GM18526 (cell line): Measurements from ENCODE around the gene CDH24.
A peak's percentile ranks its signal among the peaks of the same experiment; 100 is the strongest.

Experiments
- POLR2A ChIP-seq: IDR thresholded peaks from 3 replicates; pipeline ENCODE4 v1.6.1; 2011; ENCODE audit not compliant: insufficient read length; ENCODE audit errors: extremely low read depth

Gene CDH24

DNA sequence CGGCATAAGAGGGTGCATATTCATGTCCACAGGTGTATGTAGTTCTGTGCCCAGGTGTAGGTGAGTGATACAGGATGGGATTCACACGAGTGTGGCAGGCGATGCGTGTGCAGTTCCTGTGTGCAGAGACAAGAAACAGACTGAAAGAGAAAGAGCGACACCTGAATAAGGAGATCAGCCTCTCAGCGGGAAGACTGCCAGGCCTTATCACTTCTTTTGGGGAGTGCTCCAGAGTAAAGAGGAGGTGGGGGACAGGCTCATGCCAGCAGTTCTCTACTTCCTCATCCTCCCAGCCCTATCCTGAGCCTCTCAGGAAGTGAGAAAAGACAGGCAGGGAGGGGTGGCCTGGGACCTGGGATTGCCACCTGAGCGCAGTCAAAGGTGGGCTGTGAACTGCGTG lies 12.5 kb downstream of the CDH24 start:
- no peak for TF ChIP-seq POLR2A

DNA sequence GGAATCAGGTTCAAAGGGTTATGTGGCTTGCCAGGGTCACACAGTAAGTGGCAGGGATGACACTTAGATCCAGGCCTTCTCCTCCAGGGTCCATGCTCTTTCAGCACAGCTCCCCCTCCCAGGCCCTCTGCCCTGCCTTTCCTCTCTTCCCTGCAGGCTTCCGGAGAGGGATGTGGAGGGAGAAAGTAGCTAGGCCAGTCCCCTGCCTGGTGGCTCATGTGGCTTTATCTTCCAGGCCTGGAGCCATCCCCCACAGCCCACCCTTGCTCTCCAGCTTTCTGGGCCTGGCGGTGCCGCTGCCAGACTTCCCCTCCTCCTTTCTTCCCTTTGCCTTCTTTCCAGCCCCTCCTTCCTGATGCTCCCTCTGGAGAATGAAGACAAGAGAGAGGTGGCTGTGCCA lies 13.6 kb downstream of the CDH24 start:
- no peak for TF ChIP-seq POLR2A

- no peak for TF ChIP-seq POLR2A
These were observed 14.2 kb downstream of the CDH24 start for GRCh38 chr14:23043145-23043544.

DNA sequence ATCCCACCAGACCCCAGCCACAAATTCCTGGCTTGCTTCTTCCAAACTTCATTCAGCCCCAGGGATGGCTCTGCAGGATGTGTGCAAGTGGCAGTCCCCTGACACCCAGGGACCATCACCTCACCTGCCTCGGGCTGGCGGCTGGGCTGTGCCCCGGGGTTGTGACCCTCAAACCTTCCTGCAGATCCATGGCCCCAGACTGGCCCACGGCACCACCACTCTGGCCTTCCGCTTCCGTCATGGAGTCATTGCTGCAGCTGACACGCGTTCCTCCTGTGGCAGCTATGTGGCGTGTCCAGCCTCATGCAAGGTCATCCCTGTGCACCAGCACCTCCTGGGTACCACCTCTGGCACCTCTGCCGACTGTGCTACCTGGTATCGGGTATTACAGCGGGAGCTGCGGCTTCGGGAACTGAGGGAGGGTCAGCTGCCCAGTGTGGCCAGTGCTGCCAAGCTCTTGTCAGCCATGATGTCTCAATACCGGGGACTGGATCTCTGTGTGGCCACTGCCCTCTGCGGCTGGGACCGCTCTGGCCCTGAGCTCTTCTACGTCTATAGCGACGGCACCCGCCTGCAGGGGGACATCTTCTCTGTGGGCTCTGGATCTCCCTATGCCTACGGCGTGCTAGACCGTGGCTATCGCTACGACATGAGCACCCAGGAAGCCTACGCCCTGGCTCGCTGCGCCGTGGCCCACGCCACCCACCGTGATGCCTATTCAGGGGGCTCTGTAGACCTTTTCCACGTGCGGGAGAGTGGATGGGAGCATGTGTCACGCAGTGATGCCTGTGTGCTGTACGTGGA lies 15.0 kb downstream of the CDH24 start, which contains the start of gene PSMB11:
Gene PSMB11, plus strand, starts transcription at position 51 of the 804 bp plus-strand sequence. Its CDS starts 14 bp downstream, at position 65.
- no peak for TF ChIP-seq POLR2A

DNA sequence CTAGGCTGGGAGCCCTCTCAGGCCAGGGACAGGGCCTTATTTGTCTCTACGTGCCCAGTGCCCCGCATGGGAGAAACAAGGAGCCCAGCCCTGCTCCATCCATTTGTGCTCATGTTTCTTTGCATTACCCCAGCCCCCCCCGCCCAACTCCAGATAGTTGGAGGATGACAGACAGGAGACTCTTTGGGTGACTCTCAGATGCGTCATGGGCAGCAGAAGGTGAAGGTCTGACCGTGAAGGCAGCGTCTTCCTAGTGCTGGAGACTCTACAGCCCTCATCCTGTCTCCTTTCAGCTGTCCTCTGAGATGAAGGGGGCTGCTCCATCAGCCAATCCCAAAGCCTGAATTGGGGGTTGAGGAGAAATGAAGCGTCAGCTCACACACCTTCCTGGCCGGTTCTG lies 15.6 kb downstream of the CDH24 start:
- TF ChIP-seq POLR2A: no peak

DNA sequence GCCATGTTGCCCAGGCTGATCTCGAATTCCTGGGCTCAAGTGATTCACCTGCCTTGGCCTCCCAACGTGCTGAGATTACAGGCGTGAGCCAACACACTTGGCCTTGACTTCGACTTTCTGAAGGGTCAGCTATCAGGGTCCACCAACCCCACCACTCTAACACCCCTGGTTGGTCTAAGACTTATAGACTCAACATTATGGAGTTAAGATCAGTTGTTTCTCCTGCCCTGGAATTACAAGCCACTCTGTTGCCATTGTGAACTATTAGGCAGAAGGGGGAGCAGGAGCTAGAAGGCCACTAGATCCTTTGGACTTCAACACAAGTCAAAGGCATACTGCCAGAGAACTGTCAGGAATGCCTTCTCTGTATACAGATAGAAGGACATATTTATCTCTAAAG lies 17.2 kb downstream of the CDH24 start:
- no peak for TF ChIP-seq POLR2A

DNA sequence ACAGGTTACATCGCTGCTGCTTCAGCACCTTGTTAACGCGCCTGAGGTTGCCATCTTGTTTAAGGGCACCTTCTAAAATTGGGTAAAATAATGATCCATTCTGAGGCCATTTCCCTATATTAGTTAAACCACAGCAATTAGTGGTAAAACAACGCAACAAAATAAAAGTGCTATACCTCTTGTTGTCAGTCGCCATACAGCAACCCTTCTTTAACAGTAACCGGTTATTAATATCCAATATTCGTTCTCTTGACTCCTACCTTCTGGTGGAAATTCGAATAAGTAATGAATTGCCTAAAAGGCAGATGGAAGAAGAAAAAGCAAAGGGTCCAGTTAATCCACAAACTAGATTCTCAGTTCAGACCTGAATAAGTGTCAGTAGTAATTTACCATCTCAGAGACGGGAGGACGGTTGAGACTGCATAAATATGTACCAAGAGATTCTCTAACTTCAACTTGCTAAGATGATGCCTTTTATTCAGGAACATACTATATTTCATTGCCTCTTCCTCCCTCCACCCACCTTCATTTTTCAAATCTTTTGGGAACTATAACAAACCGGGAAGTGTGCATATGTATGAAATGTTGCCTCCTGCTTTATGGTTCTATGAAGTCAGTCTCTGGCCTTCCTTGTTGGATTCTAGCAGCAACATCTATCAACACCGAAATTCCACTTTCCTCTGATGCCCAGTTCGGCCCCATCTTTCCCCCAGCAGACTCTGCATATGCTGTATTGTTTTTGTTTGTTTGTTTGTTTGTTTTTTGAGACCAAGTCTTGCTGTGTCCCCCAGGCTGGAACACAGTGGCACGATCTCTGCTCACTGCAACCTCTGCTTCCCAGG lies 21.8 kb downstream of the CDH24 start:
- no peak for TF ChIP-seq POLR2A

DNA sequence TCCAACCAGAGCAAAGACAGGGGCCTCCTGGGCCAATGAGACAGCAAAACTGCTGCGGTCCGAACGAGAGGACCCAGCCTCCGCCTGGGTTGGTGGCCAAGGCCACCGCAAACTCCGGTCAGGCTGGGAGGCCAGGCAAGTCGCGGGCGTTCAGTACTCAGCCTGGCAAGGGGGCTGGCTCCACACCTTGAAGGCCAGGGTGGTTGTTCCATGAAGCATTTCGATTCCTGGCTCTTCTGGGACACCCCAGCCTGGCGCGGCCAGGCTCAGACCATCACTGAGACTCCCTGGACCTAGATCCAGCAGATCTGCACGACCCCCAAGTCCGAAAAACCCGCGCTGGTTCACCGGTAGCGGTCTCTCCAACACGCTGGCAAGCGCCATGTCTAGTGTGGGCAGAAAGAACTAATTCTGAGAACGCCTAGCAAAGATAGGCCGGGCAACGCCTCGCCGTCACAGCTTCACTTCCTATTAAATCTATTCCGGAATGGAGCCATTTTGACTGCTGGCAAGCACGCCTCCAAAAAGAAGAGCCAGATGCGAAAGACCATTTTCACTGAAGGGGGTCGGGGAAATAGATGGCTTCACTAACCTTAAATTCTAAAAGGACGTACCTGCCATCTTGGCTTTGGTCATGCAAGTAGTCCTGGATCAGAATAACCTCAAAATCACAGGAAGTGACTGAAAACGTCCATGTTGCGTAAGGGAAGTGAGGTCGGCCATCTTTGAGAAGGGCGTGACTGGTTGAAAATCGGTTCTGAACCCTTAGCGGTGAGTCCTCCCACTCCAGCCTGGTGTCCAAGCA lies 22.6 kb downstream of the CDH24 start, which contains the start of gene PSMB5:
Gene PSMB5, minus strand, starts transcription at position 403 of the 805 bp plus-strand sequence. Its CDS starts 19 bp downstream, at position 384.
- peak; percentile 76 for TF ChIP-seq POLR2A

DNA sequence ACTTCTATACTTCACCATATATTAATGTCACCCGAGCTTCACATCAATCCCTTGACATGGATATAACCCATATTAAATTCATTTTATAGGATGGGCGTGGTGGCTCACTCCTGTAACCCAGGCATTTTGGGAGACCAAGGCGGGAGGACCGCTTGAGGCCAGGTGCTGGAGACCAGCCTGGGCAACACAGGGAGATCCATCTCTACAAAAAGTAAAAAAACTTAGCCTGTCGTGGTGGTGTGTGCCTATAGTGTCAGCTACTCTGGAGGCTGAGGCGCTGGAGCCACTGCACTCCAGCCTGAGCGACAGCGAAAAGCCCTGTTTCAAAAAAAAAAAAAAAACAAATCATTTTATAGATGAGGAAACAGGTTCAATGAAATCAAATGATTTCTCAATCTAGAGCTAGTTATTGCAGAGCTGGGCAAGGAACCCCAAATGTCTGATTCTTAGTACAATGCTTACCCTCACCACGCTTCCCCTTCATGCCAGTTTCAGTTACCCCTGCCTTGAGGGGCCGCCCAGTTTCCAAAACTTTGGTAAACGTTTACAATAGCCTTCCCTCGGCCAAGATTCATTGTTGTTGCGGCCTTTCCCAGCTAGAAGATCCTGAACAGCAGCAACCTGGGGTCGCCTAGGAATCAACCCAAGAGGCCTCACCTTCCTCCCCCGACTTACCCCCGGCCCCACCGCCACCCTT lies 23.4 kb downstream of the CDH24 start:
- TF ChIP-seq POLR2A: no peak

DNA sequence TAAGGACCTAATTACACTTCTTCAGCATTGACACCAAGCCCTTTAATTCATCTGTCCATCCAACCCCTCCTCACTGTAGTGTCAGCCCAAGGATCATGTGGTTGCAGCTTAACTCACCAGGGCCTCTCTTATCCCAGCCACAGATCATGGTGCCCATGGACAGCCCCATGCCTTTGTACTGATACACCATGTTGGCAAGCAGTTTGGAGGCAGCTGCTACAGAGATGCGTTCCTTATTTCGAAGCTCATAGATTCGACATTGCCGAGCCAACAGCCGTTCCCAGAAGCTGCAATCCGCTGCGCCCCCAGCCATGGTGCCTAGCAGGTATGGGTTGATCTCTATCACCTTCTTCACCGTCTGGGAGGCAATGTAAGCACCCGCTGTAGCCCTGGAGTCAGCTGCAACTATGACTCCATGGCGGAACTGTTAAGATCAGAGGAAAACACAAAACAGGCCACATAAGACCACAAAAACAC lies 24.0 kb downstream of the CDH24 start:
- TF ChIP-seq POLR2A: no peak

GRCh38 chr14:23030936-23031335 lies 26.4 kb downstream of the CDH24 start:
- no peak for TF ChIP-seq POLR2A

DNA sequence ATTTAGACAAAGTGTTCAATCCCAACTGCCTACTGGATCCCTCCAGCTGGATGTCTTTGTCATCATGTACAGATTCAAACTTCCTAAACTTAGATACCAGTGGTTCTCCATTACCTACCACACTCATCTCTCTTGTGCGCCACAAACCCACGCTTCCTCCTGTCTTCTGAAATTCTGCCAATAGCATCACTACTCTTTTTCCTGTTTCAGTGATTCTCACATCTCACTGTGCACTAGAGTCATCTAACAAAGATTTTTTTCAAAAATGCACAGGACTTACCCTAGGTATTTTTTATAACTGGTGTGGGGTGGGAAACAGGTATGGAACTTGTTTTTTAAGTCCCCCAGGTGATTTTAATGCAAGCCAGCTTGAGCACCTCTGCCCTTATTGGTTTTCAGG lies 28.5 kb downstream of the CDH24 start:
- TF ChIP-seq POLR2A: no peak

- TF ChIP-seq POLR2A: no peak
These were observed 32.0 kb downstream of the CDH24 start for GRCh38 chr14:23025151-23025814.

DNA sequence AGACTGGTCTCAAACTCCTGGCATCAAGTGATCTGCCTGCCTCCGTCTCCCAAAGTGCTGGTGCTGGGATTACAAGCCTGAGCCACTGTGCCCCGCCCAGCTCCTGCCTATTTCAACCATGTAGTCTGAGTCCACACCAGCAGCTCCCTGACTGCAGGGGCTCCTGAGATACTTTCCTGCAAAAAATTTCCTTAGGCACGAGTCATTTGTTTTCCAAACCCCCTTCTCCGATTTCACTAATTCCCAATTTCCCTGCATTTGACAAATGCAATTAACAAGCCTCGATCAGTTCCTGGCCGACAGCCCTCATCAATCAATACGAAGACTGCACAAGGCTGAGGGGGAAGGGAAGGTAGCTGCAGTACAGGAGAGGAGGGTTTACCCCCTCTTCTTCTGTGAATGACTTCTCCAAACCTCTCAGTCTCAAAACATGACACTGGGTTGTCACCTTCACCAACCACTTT lies 32.7 kb downstream of the CDH24 start:
- TF ChIP-seq POLR2A: no peak
